C4-2B (cell line): ENCODE measurements around the gene ALKBH7.
"Not testable (repeated sequence)": the region's sequence is repeated elsewhere in the genome, so short reads cannot be mapped to it uniquely, and the experiment has no call there.

Source experiments
- CTCF ChIP-seq: fragments of 450-650 bp; conservative IDR thresholded peaks from 2 replicates; pipeline ENCODE4 v1.5.1; 2017; ENCODE audit warnings: mild to moderate bottlenecking
- ZFX ChIP-seq: fragments of 450-650 bp; IDR thresholded peaks from 2 replicates; pipeline ENCODE4 v1.6.1; 2017

DNA sequence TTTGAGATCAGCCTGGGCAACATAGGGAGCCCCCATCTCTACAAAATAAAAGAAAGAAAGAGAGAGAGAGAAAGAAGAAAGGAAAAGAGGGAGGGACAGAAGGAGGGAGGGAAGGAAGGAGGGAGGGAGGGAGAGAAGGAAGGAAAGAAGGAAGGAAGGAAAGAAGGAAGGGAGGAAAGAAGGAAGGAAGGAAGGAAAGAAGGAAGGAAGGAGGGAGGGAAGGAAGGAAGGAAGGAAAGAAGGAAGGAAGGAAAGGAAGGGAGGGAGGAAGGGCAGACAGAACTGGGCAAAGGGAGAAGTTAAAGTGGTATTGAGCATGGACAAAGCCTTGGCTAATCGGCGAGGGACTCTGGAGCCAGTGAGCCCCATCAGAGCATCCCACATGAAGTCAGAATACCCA, 23.3 kb upstream of the ALKBH7 start:
- TF ChIP-seq CTCF, ZFX: not testable (repeated sequence)
